Measurements from ENCODE around the gene MAGEA8.

- TF ChIP-seq, protein P1, sequence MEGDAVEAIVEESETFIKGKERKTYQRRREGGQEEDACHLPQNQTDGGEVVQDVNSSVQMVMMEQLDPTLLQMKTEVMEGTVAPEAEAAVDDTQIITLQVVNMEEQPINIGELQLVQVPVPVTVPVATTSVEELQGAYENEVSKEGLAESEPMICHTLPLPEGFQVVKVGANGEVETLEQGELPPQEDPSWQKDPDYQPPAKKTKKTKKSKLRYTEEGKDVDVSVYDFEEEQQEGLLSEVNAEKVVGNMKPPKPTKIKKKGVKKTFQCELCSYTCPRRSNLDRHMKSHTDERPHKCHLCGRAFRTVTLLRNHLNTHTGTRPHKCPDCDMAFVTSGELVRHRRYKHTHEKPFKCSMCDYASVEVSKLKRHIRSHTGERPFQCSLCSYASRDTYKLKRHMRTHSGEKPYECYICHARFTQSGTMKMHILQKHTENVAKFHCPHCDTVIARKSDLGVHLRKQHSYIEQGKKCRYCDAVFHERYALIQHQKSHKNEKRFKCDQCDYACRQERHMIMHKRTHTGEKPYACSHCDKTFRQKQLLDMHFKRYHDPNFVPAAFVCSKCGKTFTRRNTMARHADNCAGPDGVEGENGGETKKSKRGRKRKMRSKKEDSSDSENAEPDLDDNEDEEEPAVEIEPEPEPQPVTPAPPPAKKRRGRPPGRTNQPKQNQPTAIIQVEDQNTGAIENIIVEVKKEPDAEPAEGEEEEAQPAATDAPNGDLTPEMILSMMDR (conservative IDR thresholded peaks at IDR 0.05), result no peak
- TF ChIP-seq ZFX (IDR thresholded peaks at IDR 0.05), result no peak
These were observed 28.6 kb downstream of the MAGEA8 start for GRCh38 chrX:149909324-149910177.

Data from C4-2B (cell line).